HEK293T (cell line): ENCODE measurements around the gene LTBR.

Source experiments
- CTCF ChIA-PET: fragments of 350-600 bp; formaldehyde crosslinking; extraction: SDS; loops from one replicate; lab custom pipeline; 2021; ENCODE audit warnings: antibody characterized with exemption, inconsistent platforms; lab: Yijun Ruan, JAX
- POLR2A ChIA-PET: fragments of 350-600 bp; formaldehyde crosslinking; extraction: SDS; loops from one replicate; lab custom pipeline; 2020; ENCODE audit warnings: antibody characterized with exemption, inconsistent platforms; lab: Yijun Ruan, JAX
- DNase-seq: peaks from one replicate; pipeline ENCODE4 v3.0.0; 2012; ENCODE audit warnings: mixed read lengths; ENCODE audit errors: extremely low spot score
- ARNT ChIP-seq: fragments of 450-650 bp; IDR thresholded peaks from 2 replicates; pipeline ENCODE4 v1.6.1; 2017; ENCODE audit warnings: mild to moderate bottlenecking
- BHLHE40 ChIP-seq: fragments of 450-650 bp; IDR thresholded peaks from 2 replicates; pipeline ENCODE4 v1.6.1; 2016; ENCODE audit warnings: mild to moderate bottlenecking, moderate library complexity, borderline replicate concordance
- CTBP1 ChIP-seq: fragments of 450-650 bp; IDR thresholded peaks from 2 replicates; pipeline ENCODE4 v1.6.1; 2016; ENCODE audit warnings: borderline replicate concordance
- ELF4 ChIP-seq: fragments of 450-650 bp; IDR thresholded peaks from 2 replicates; pipeline ENCODE4 v1.6.1; 2017; ENCODE audit warnings: antibody characterized with exemption
- FOXA1 ChIP-seq: fragments of 450-650 bp; IDR thresholded peaks from 2 replicates; pipeline ENCODE4 v1.6.1; 2016; ENCODE audit warnings: mild to moderate bottlenecking
- FOXK2 ChIP-seq: fragments of 450-650 bp; IDR thresholded peaks from 2 replicates; pipeline ENCODE4 v1.6.1; 2016; ENCODE audit warnings: mild to moderate bottlenecking
- FOXM1 ChIP-seq: fragments of 450-650 bp; IDR thresholded peaks from 2 replicates; pipeline ENCODE4 v1.6.1; 2017; ENCODE audit warnings: mild to moderate bottlenecking, borderline replicate concordance
- HDGF ChIP-seq: fragments of 450-650 bp; IDR thresholded peaks from 2 replicates; pipeline ENCODE4 v1.6.1; 2017; ENCODE audit warnings: antibody characterized with exemption, borderline replicate concordance
- L3MBTL2 ChIP-seq: fragments of 450-650 bp; conservative IDR thresholded peaks from 2 replicates; pipeline ENCODE4 v1.6.1; 2016; ENCODE audit warnings: mild to moderate bottlenecking
- LEF1 ChIP-seq: fragments of 450-650 bp; IDR thresholded peaks from 2 replicates; pipeline ENCODE4 v1.6.1; 2017; ENCODE audit warnings: mild to moderate bottlenecking, borderline replicate concordance
- NFRKB ChIP-seq: fragments of 450-650 bp; IDR thresholded peaks from 2 replicates; pipeline ENCODE4 v1.6.1; 2016; ENCODE audit warnings: mild to moderate bottlenecking, moderate library complexity
- SP1 ChIP-seq: fragments of 450-650 bp; IDR thresholded peaks from 2 replicates; pipeline ENCODE4 v1.6.1; 2017
- SUZ12 ChIP-seq: fragments of 450-650 bp; IDR thresholded peaks from 2 replicates; pipeline ENCODE4 v1.6.1; 2016; ENCODE audit warnings: mild to moderate bottlenecking
- TARDBP ChIP-seq: fragments of 450-650 bp; IDR thresholded peaks from 2 replicates; pipeline ENCODE4 v1.6.1; 2016
- ZNF384 ChIP-seq: fragments of 450-650 bp; IDR thresholded peaks from 2 replicates; pipeline ENCODE4 v1.6.1; 2016
- TF ChIP-seq, protein P1 (sequence below): fragments of 450-650 bp; IDR thresholded peaks from 2 replicates; pipeline ENCODE4 v1.6.1; 2016

Gene LTBR

DNA sequence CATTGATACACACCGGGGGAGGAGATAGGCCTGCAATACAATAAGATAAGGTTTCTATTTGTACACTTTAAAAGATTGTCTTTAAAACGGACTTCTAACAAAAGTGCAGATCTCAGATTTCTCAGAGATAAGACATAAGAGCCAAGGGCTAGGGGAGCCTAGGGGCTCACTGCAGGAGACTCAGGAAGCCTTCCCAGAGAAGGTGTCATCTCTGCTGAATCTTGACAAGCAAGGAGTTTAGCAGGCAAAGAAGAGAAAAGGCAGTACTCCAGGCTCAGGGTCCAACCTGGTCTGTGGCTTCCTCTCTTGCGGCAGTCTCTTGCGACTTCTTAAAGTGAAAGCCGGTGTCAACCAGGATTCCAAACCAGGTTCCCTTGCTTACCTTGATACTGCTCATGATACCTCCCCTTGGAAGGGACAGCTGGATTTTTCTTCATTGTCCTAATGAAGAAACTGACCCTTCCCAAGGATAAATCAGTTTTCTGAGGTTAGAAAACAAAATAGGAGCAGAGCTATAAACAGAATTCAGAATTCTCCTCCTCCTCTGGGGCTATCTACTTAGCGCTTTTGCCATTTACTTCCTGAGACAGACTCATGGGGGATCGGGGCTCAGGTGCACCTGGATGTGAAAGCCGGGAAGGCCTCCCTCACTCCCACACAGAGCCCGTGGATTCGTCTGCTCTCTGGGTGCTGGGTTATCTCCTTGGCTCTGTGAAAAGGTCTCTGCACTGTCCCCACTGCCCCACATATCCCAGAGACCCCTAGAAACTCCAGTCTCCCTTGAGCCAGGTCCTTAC, 6.9 kb upstream of the LTBR start:
- ChIA-PET POLR2A (interaction anchor here (0.9 to 1.5 kb wide), 2 partner anchors 15 to 35 kb away, joined by 3 read pairs; partner anchors contain the start of gene TNFRSF1A), CTCF (no interaction called here)
- TF ChIP-seq HDGF = no peak
- no peak for DNase-seq

DNA sequence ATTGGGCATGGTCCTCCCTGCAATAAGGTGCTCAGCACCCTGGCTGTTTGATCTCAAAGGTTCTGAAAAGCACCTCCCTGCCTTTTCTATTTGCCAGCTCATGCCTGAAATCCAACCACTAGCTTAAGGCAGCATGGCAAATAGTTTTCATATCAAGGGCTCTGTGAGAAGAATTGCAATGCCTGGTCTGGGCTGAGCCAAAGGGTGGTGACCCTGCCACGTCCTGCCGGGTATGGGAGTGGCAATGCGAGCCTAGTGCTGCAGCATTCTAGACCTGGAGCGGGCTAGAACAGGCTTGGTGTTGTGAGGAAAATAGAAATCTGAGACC, 6.3 kb upstream of the LTBR start:
- ChIA-PET POLR2A (interaction anchor here (0.9 to 1.5 kb wide), 2 partner anchors 15 to 36 kb away, joined by 3 read pairs; partner anchors contain the start of gene TNFRSF1A), CTCF (no interaction called here)
- TF ChIP-seq, protein P1, sequence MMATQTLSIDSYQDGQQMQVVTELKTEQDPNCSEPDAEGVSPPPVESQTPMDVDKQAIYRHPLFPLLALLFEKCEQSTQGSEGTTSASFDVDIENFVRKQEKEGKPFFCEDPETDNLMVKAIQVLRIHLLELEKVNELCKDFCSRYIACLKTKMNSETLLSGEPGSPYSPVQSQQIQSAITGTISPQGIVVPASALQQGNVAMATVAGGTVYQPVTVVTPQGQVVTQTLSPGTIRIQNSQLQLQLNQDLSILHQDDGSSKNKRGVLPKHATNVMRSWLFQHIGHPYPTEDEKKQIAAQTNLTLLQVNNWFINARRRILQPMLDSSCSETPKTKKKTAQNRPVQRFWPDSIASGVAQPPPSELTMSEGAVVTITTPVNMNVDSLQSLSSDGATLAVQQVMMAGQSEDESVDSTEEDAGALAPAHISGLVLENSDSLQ = no peak
- no peak for TF ChIP-seq TARDBP
- TF ChIP-seq NFRKB = no peak
- no peak for TF ChIP-seq FOXM1
- no peak for DNase-seq

DNA sequence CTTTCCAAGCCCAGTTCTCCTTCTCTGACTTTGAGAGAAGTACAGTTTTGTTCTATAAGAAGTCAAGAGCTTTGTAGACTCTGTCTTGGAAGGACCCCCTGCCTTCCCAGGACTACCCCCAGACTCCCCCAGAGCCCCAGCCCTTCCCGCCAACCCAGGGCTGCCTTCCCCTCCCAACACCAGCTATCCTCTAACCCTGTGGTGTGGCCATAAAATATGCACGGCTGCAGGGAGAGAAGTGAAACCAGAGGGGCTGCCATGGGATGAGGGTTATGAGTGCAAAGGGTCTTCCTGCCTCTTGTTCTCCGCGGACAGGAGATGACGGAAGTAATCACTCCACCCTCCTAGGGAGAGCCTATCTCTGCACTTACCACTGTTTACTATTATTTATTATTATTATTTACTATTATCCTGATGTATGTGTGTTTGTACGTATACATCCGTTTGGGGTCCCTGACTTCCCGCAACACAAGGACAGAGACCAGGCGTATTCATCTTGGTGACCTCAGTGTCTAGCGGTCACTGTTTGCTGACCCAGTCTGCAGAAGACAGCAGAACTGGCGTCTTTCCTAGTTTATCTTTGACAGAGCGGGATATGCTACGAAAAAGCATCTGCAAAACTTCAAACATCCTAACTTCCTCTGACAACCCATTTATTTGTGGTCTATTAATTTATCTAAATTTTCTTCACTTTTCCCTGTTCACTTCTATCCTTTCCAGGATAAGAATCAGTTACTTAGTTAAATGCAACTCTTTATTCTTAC, 5.1 kb upstream of the LTBR start:
- DNase-seq = no peak
- POLR2A ChIA-PET = interaction anchor here (1.1 to 1.5 kb wide), 2 partner anchors 37 to 43 kb away, joined by 3 read pairs; partner anchors contain the start of gene TNFRSF1A
- CTCF ChIA-PET = no interaction called here
- no peak for TF ChIP-seq NFRKB
- no peak for TF ChIP-seq FOXK2
- no peak for TF ChIP-seq ELF4
- no peak for TF ChIP-seq ARNT
- TF ChIP-seq HDGF = no peak
- no peak for TF ChIP-seq SUZ12
- no peak for TF ChIP-seq LEF1
- TF ChIP-seq FOXM1 = no peak
- TF ChIP-seq FOXA1 = no peak
- TF ChIP-seq, protein P1 = no peak
- no peak for TF ChIP-seq CTBP1
- TF ChIP-seq L3MBTL2 = no peak
- no peak for TF ChIP-seq SP1

DNA sequence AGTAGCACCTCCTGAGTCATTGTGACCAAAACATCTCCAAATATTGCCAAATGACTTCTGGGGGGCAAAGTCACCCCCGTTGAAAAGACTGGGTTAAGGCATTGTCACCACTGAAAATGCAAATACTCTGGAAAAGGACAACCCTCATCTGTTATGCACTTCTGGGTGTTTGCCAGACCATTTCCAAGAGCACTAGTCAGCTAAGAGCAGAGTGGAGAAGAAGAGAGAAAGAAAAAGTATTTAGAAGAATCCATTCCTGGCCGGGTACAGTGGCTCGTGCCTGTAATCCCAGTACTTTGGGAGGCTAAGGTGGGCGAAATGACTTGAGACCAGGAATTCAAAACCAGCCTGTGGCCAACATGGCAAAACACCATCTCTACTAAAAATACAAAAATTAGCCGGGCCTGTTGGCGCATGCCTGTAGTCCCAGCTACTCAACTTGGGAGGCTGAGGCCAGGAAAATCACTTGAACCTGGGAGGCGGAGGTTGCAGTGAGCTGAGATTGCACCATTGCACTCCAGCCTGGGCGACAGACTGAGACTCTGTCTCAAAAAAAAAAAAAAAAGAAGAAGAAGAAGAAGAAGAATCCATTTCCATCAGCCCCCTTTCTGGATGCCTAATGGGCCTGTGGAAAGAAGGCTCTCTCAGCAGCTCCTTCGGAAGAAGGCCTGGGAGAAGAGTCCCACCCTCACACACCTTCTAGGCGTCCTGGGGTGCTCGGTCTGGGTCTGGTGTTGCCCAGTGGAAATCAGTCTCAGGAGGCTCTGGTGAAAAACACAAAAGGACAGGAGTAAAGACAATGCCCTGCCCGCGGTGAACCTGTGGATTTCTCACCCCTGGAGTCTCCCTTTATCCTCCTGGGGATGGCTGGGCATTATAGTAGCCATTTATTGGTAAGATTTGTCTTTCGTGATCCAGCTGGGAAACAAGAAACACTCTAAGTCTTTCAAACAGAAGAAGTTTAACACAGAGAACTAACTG, 3.5 kb upstream of the LTBR start:
- ChIA-PET POLR2A (interaction anchor here (2.6 kb wide), 1 partner anchor 10 kb away, joined by 5 read pairs; no protein-coding TSS in a partner anchor), CTCF (no interaction called here)
- DNase-seq = no peak
- no peak for TF ChIP-seq TARDBP
- TF ChIP-seq SUZ12 = no peak
- TF ChIP-seq ARNT = no peak
- no peak for TF ChIP-seq L3MBTL2
- no peak for TF ChIP-seq ELF4
- TF ChIP-seq BHLHE40 = no peak
- TF ChIP-seq, protein P1 = no peak
- TF ChIP-seq ZNF384 = no peak
- no peak for TF ChIP-seq FOXA1
- no peak for TF ChIP-seq FOXK2

DNA sequence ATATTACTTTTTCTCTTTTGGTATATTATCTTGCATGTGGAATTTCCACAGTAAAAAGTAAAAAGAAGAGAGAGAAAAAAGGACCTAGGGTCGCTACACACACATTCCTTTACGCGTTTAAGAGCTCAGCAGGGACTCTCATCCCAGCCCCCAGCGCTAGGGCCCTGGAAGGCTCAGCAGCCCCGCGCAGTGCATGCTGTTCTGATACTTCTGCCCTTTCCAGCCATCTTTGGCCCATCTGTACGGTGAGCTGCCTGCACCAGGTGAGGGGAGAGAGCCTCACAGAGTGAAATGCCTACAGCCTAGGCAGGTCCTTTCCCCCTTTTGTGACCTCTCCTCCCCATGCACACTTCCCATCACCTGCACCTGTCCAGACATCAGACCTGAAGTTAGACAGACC, 1.6 kb upstream of the LTBR start:
- POLR2A ChIA-PET = interaction anchor here (1.1 to 2.6 kb wide), 3 partner anchors 10 to 88 kb away, joined by 3 to 5 read pairs (median 4); partner anchors contain the start of gene VAMP1
- TF ChIP-seq TARDBP (no peak), ELF4 (no peak), LEF1 (no peak)
- CTCF ChIA-PET = interaction anchor here (0.8 to 1.0 kb wide), 2 partner anchors 18 to 19 kb away, joined by 3 read pairs; no protein-coding TSS in a partner anchor
- DNase-seq = no peak

DNA sequence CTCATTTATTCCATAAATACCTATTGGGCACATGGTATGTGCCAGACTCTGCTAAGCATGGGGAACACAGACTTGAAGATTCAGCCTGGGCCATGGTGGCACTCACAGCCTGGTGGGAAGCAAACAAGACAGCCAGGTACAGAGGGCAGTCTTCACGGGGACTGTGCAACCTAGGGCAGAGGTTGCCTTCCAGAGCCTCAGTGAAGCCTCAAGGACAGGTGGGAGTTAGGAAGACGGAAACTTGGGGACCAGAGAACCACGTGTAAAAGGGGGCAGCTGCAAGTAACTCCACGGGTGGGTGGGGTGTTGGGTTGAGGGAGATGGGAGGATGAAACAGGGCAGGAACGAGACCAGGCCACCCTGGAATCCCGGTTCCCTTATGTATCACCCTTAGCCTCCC, 980 bp upstream of the LTBR start:
- TF ChIP-seq LEF1 (no peak), ELF4 (no peak), ARNT (no peak)
- TF ChIP-seq, protein P1 = no peak
- DNase-seq = no peak
- ChIA-PET POLR2A (interaction anchor here (1.2 to 2.6 kb wide), 2 partner anchors 12 to 87 kb away, joined by 4 to 5 read pairs; partner anchors contain the start of gene VAMP1), CTCF (interaction anchor here (0.8 to 1.0 kb wide), 2 partner anchors 17 to 19 kb away, joined by 3 read pairs; no protein-coding TSS in a partner anchor)
